IMR-90 (cell line): ENCODE data around the gene OSBPL1A. TPM values are rescaled to one million over a fixed set of nuclear protein-coding genes. Genes with fewer than 3 reads are reported as not detected.

ENCODE experiments used
- ATAC-seq: fragments of 200-7000 bp; cut with Tn5 transposase; 2 replicates; pipeline ENCODE4 v1.9.1; 2020; ENCODE audit warnings: low read depth, mild to moderate bottlenecking, moderate library complexity
- BruUV-seq: library from RNA; stranded (reverse); fragments of 400-500 nt; replicated peaks from 2 replicates; lab custom pipeline; 2021; lab: Mats Ljungman, UMichigan
- CTCF ChIA-PET: fragments of 300-600 bp; formaldehyde crosslinking; extraction: SDS; loops from one replicate; lab custom pipeline; 2021; ENCODE audit warnings: antibody characterized with exemption; lab: Yijun Ruan, JAX
- POLR2A ChIA-PET: fragments of 300-600 bp; sonication (Branson Sonifier 250); formaldehyde crosslinking; loops from one replicate; lab custom pipeline; 2022; ENCODE audit warnings: antibody characterized with exemption; ENCODE audit not compliant: unreplicated experiment; lab: Charles Lee
- DNase-seq: peaks from one replicate; pipeline ENCODE4 v3.0.0; 2013
- H2AFZ ChIP-seq: replicated peaks from 2 replicates; pipeline ENCODE3; 2013; ENCODE audit warnings: low read length, mild to moderate bottlenecking; ENCODE audit not compliant: poor library complexity
- H2AK5ac ChIP-seq: 2 replicates; pipeline ENCODE4 v1.6.1; 2013; ENCODE audit warnings: low read depth, low read length, inconsistent platforms
- H2AK9ac ChIP-seq: replicated peaks from 2 replicates; pipeline ENCODE3; 2013; ENCODE audit warnings: mild to moderate bottlenecking, low read depth, low read length, moderate library complexity; ENCODE audit not compliant: poor library complexity
- H2BK120ac ChIP-seq: 2 replicates; pipeline ENCODE4 v1.6.1; 2013; ENCODE audit warnings: low read depth, low read length, inconsistent platforms
- H2BK15ac ChIP-seq: 3 replicates; pipeline ENCODE4 v1.6.1; 2013; ENCODE audit warnings: low read depth, low read length, inconsistent platforms
- H2BK20ac ChIP-seq: 2 replicates; pipeline ENCODE4 v1.6.1; 2013; ENCODE audit warnings: low read depth, mild to moderate bottlenecking, inconsistent platforms, low read length, moderate library complexity
- H2BK5ac ChIP-seq: 2 replicates; pipeline ENCODE4 v1.6.1; 2013; ENCODE audit warnings: mild to moderate bottlenecking, low read depth, low read length, inconsistent platforms; ENCODE audit not compliant: poor library complexity, severe bottlenecking
- H3K14ac ChIP-seq: replicated peaks from 2 replicates; pipeline ENCODE4 v1.6.1; 2013; ENCODE audit warnings: low read depth, low read length, inconsistent platforms
- H3K18ac ChIP-seq: 2 replicates; pipeline ENCODE4 v1.6.1; 2013; ENCODE audit warnings: low read depth, low read length, control low read depth
- H3K23ac ChIP-seq: 2 replicates; pipeline ENCODE4 v1.6.1; 2013; ENCODE audit warnings: low read depth, low read length, inconsistent platforms
- H3K27ac ChIP-seq: 2 replicates; pipeline ENCODE4 v1.5.1; 2013; ENCODE audit warnings: mild to moderate bottlenecking, control low read depth, low read length; ENCODE audit not compliant: insufficient read depth
- H3K27me3 ChIP-seq: 2 replicates; pipeline ENCODE4 v1.6.1; 2013; ENCODE audit warnings: low read length; ENCODE audit not compliant: control insufficient read depth, insufficient read depth
- H3K36me3 ChIP-seq: 2 replicates; pipeline ENCODE4 v1.6.1; 2013; ENCODE audit warnings: low read length, mixed read lengths; ENCODE audit not compliant: control insufficient read depth, insufficient read depth
- H3K4ac ChIP-seq: 2 replicates; pipeline ENCODE4 v1.6.1; 2013; ENCODE audit warnings: low read depth, low read length, inconsistent platforms
- H3K4me1 ChIP-seq: 2 replicates; pipeline ENCODE4 v1.6.1; 2013; ENCODE audit warnings: low read length, mixed read lengths; ENCODE audit not compliant: control insufficient read depth, insufficient read depth
- H3K4me2 ChIP-seq: 2 replicates; pipeline ENCODE4 v1.6.1; 2013; ENCODE audit warnings: low read depth, mild to moderate bottlenecking, control low read depth, low read length, moderate library complexity
- H3K4me3 ChIP-seq: 2 replicates; pipeline ENCODE4 v1.5.1; 2013; ENCODE audit warnings: low read depth, mild to moderate bottlenecking, control low read depth, low read length, moderate library complexity; ENCODE audit not compliant: insufficient read depth
- H3K56ac ChIP-seq: 2 replicates; pipeline ENCODE4 v1.6.1; 2013; ENCODE audit warnings: low read length, inconsistent platforms; ENCODE audit not compliant: insufficient read depth; ENCODE audit errors: extremely low read depth
- H3K79me1 ChIP-seq, 2 experiments: 2 replicates each; pipeline ENCODE4 v1.6.1; 2013; ENCODE audit warnings: low read length in 2 of 2, inconsistent platforms in 1 of 2, low read depth in 1 of 2
- H3K9ac ChIP-seq: 2 replicates; pipeline ENCODE4 v1.6.1; 2013; ENCODE audit warnings: low read depth, low read length, control low read depth
- H3K9me1 ChIP-seq: 2 replicates; pipeline ENCODE4 v1.6.1; 2013; ENCODE audit warnings: low read length, inconsistent platforms; ENCODE audit not compliant: insufficient read depth
- H3K9me3 ChIP-seq: 2 replicates; pipeline ENCODE4 v1.6.1; 2013; ENCODE audit warnings: low read length; ENCODE audit not compliant: control insufficient read depth, insufficient read depth
- H4K20me1 ChIP-seq: 2 replicates; pipeline ENCODE4 v1.6.1; 2013; ENCODE audit warnings: low read length, inconsistent platforms; ENCODE audit not compliant: insufficient read depth
- H4K5ac ChIP-seq: 2 replicates; pipeline ENCODE4 v1.6.1; 2013; ENCODE audit warnings: mild to moderate bottlenecking, low read depth, low read length, control low read depth
- H4K8ac ChIP-seq, 2 experiments: 2 replicates each; pipeline ENCODE4 v1.6.1; 2013; ENCODE audit warnings: low read depth in 2 of 2, low read length in 2 of 2, control low read depth in 1 of 2, inconsistent platforms in 1 of 2
- H4K91ac ChIP-seq: 2 replicates; pipeline ENCODE4 v1.6.1; 2013; ENCODE audit warnings: low read depth, low read length, inconsistent platforms; ENCODE audit not compliant: insufficient read depth
- BHLHE40 ChIP-seq: fragments of 150-350 bp; IDR thresholded peaks from 2 replicates; pipeline ENCODE4 v1.6.1; 2016; ENCODE audit warnings: mild to moderate bottlenecking, low read depth, low read length
- POLR2A ChIP-seq: IDR thresholded peaks from 2 replicates; pipeline ENCODE4 v1.6.1; 2012; ENCODE audit warnings: mild to moderate bottlenecking, low read depth, low read length
- WGBS, 2 experiments: methylation state at CpG; one replicate each; pipeline versions ENCODE4 v1.1.5 to v1.1.7; 2013; ENCODE audit warnings: missing lambda C conversion rate in 2 of 2; ENCODE audit not compliant: insufficient read length in 1 of 2; ENCODE audit errors: extremely low coverage in 2 of 2; 5-methylcytosine and 5-hydroxymethylcytosine counted together
- dilution Hi-C: fragments of 300-500 bp; cut with HindIII; formaldehyde crosslinking; loops from one replicate; pipeline ENCODE4 v1.14.3; 2018; ENCODE audit warnings: low sequenced_read_pairs; ENCODE audit not compliant: unreplicated experiment
- in situ Hi-C: fragments of 300-500 bp; cut with MboI; formaldehyde crosslinking; loops from 3 replicates; pipeline ENCODE4 v1.14.3; 2019; ENCODE audit warnings: low sequenced_read_pairs, inconsistent platforms, mixed read lengths
- intact Hi-C: fragments of 100-400 bp; cut with micrococcal nuclease; formaldehyde crosslinking; loops from 2 replicates; pipeline ENCODE4 v1.10.0; 2022
- polyA plus RNA-seq, 3 experiments: library from polyadenylated mRNA; depleted of rRNA; stranded (reverse); fragments of >200 nt; gene quantifications; 2 replicates each; pipeline ENCODE4 v1.2.3, GENCODE V29; 2012; ENCODE audit warnings: low replicate concordance in 1 of 3
- total RNA-seq: library from RNA; depleted of rRNA; stranded (reverse); fragments of >200 nt; gene quantifications from 2 replicates; pipeline ENCODE4 v1.2.3, GENCODE V29; 2012
- TF ChIP-seq, protein P1 (sequence below): conservative IDR thresholded peaks from 2 replicates; pipeline ENCODE4 v1.5.1; 2012; ENCODE audit warnings: mild to moderate bottlenecking, low read depth, low read length, improper control_type of control experiment

Gene OSBPL1A
- total and polyA plus RNA-seq, 2 of the 4 experiments (the other 2 are of a cell fraction): 29.4 to 70.4 TPM

DNA sequence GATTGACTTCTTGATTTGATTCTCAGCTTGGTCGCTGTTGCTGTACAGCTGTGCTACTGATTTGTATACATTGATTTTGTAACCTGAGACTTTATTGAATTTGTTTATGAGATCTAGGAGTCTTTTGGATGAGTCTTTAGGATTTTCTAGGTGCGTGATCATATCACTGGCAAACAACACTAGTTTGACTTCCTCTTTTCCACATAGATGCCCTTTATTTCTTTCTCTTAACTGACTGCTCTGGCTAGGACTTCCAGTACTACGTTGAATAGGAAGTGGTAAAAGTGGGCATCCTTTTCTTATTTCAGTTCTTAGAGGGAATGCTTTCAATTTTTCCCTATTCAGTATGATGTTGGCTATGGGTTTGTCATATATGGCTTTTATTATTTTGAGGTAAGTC is 101.3 kb downstream of the OSBPL1A start:
- Histone ChIP-seq H4K8ac (no peak overlapping the region), H3K23ac (no peak overlapping the region), H3K56ac (no peak overlapping the region), H2BK15ac (no peak overlapping the region), H4K91ac (no peak overlapping the region), H3K4ac (no peak overlapping the region), H3K27me3 (no peaks in the 10 kb centered on the region), H2AK9ac (no peak overlapping the region), H2AK5ac (no peak overlapping the region), H3K14ac (no peak overlapping the region), H2BK5ac (no peak overlapping the region), H3K4me2 (no peak overlapping the region), H2AFZ (no peak overlapping the region), H3K36me3 (no peaks in the 10 kb centered on the region), H3K4me1 (no peaks in the 10 kb centered on the region), H3K18ac (no peak overlapping the region), H3K27ac (no peak overlapping the region), H4K5ac (no peak overlapping the region), H4K20me1 (no peaks in the 10 kb centered on the region), H3K4me3 (no peak overlapping the region), H3K9ac (no peak overlapping the region), H2BK20ac (no peak overlapping the region), H3K79me1 (no peaks in the 10 kb centered on the region), H2BK120ac (no peak overlapping the region), H3K9me1 (no peaks in the 10 kb centered on the region), H3K9me3 (no peaks in the 10 kb centered on the region)
- DNase-seq: peak; percentile 4
- intact Hi-C loops (no loop called here), in situ Hi-C loops (no loop called here), dilution Hi-C loops (no loop called here)
- no peak for ATAC-seq
- CTCF ChIA-PET: no interaction called here
- no TSS peak for BruUV-seq
- TF ChIP-seq BHLHE40 (no peak), POLR2A (no peak)
- TF ChIP-seq, protein P1, sequence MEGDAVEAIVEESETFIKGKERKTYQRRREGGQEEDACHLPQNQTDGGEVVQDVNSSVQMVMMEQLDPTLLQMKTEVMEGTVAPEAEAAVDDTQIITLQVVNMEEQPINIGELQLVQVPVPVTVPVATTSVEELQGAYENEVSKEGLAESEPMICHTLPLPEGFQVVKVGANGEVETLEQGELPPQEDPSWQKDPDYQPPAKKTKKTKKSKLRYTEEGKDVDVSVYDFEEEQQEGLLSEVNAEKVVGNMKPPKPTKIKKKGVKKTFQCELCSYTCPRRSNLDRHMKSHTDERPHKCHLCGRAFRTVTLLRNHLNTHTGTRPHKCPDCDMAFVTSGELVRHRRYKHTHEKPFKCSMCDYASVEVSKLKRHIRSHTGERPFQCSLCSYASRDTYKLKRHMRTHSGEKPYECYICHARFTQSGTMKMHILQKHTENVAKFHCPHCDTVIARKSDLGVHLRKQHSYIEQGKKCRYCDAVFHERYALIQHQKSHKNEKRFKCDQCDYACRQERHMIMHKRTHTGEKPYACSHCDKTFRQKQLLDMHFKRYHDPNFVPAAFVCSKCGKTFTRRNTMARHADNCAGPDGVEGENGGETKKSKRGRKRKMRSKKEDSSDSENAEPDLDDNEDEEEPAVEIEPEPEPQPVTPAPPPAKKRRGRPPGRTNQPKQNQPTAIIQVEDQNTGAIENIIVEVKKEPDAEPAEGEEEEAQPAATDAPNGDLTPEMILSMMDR: no peak
- POLR2A ChIA-PET: no interaction called here
- no CpG with 5 or more reads among the region's 3 CpGs for WGBS, 2 experiments
